Muscle layer of duodenum (tissue), 2 donors: ENCODE measurements around the gene PLEKHA7.

Source experiments
- H3K27ac ChIP-seq: one replicate; pipeline ENCODE4 v1.7.0; 2013; ENCODE audit warnings: mild to moderate bottlenecking, low read length
- H3K27me3 ChIP-seq: one replicate; pipeline ENCODE4 v1.7.0; 2013; ENCODE audit warnings: low read depth, mild to moderate bottlenecking, control low read depth, low read length
- H3K36me3 ChIP-seq, 2 donors: one replicate each; pipeline ENCODE4 v1.7.0; 2013; ENCODE audit warnings: low read length in 2 of 2, control low read depth in 1 of 2, mild to moderate bottlenecking in 1 of 2; ENCODE audit not compliant: insufficient read depth in 2 of 2, control insufficient read depth in 1 of 2
- H3K4me1 ChIP-seq, 2 donors: one replicate each; pipeline ENCODE4 v1.7.0; 2013; ENCODE audit warnings: low read length in 2 of 2, mild to moderate bottlenecking in 2 of 2, control low read depth in 1 of 2, moderate library complexity in 1 of 2; ENCODE audit not compliant: insufficient read depth in 2 of 2, control insufficient read depth in 1 of 2
- H3K4me3 ChIP-seq, 2 donors: one replicate each; pipeline ENCODE4 v1.7.0; 2013; ENCODE audit warnings: low read length in 2 of 2, low read depth in 1 of 2, mild to moderate bottlenecking in 1 of 2
- H3K9me3 ChIP-seq, 2 donors: one replicate each; pipeline ENCODE4 v1.7.0; 2013; ENCODE audit warnings: low read length in 2 of 2, control low read depth in 1 of 2, mild to moderate bottlenecking in 1 of 2; ENCODE audit not compliant: control insufficient read depth in 1 of 2
- donor health status: healthy.

The PLEKHA7 gene

DNA sequence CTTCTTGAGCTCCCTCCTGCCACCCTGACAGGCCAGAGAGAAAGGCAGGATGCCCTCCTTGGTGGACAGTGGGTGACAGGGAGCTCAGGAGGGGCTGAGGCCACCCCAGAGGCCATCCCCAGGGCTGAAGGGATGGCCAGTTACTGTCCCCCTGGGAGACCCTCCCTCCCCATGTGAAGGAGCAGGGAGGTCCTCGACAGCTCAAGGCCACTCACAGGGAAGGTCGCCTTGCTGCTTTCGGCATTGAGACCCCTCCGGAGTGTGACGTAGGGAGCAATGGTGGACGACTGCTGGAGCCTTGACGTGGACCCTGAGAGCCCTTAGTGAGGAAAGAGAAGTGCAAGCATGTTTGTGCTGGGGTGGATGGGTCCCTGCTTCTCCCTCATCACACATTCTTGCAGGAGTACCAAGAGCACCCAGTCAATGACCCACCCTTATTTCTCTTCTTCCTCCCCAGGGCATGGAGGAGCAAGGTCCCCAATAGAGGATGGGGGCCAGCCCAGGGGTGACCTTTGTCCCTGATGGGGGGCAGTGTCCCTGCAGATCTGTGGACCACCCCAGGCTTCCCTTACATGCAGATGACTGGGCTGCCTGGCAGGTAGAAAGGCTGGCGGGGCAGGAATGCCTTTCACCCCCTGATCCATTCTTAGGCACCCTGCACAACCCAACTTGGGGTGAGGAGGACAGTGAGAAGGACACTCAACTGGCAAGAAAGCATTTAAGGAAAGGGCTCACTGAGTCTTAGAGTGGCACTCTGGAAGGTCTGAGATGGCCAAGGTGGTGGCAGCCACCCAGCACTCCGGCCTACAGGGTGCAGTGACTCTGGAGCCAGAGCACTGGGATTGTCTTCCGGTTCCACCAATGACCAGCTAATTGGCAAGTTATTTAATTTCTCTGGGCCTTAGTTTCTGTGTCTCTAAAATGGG is 224.4 kb downstream of the PLEKHA7 start:
- no peaks in the 10 kb centered on the region for H3K9me3 ChIP-seq
- no peak overlapping the region for H3K27ac ChIP-seq
- H3K4me3 ChIP-seq = no peak overlapping the region
- H3K36me3 ChIP-seq = no peaks in the 10 kb centered on the region
- peaks cover 0 to 3% of the 10 kb centered on the region in 2 donors for H3K4me1 ChIP-seq
- no peaks in the 10 kb centered on the region for H3K27me3 ChIP-seq

DNA sequence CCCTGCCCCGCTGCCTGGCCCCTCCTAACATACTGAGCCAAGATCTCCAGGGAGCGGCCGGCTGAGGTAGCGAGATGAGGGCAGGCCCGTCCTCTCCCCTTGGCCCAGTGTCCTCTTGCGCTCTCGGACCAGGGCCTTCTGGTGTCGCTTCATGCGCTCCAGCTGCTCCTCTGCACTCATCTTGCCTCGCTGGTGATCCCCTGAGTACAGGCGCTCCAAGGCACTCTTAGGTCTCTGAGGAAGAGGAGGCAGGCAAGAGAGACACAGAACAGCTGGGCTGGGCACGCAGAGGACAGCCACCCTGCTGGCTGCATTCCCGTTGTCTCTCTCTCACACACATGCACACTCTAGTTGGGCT is 225.2 kb downstream of the PLEKHA7 start:
- H3K4me3 ChIP-seq = no peak overlapping the region
- H3K9me3 ChIP-seq = no peaks in the 10 kb centered on the region
- no peaks in the 10 kb centered on the region for H3K27me3 ChIP-seq
- no peaks in the 10 kb centered on the region for H3K36me3 ChIP-seq
- H3K27ac ChIP-seq = no peak overlapping the region
- H3K4me1 ChIP-seq = peaks cover 0 to 3% of the 10 kb centered on the region in 2 donors

DNA sequence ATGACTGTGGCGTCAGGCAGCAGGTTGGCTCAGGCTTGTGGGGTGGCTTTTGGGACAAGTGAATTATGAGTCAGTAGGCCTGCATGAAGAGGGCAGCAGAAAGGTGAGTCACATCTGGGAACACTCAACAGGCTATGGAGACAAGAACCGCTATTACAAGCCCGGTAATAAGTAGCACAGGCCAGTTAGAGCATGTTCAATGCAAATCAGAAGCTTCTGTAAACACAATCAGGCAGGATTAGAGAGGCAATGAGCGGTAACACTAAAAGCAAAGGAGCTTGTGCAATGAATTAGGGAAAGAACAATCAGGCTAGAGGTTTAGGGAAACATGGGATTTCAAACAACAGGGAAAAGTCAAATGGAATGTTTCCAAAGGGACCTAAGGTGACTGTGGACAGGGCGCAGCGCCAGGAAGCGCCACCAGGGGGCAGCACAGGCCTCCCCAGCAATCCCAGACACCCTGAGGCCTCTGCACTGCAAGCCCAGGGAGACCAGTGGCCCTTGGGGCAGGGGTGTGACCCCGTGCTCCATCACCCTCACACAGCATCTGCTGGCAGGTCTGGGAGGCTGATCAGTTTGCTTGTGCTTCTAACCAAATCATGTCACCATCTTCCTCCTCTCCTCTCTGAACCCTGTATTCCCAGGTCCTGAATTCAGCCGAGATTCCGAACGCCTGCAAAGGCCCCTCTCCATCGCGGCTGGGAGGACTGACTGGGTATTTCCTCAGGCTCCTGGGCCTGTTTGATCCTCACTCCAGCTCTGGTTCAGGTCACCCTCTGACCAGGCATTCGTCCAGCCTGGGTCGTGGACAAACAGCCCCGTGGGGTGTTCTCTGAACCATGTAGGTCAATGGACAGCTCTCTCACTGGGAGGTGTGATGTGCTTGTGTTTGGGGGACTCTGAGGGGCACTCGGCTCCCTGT is 225.8 kb downstream of the PLEKHA7 start:
- Histone ChIP-seq H3K36me3 (no peaks in the 10 kb centered on the region), H3K9me3 (no peaks in the 10 kb centered on the region), H3K4me3 (no peak overlapping the region), H3K27me3 (no peaks in the 10 kb centered on the region), H3K4me1 (peaks cover 0 to 3% of the 10 kb centered on the region in 2 donors), H3K27ac (no peak overlapping the region)

DNA sequence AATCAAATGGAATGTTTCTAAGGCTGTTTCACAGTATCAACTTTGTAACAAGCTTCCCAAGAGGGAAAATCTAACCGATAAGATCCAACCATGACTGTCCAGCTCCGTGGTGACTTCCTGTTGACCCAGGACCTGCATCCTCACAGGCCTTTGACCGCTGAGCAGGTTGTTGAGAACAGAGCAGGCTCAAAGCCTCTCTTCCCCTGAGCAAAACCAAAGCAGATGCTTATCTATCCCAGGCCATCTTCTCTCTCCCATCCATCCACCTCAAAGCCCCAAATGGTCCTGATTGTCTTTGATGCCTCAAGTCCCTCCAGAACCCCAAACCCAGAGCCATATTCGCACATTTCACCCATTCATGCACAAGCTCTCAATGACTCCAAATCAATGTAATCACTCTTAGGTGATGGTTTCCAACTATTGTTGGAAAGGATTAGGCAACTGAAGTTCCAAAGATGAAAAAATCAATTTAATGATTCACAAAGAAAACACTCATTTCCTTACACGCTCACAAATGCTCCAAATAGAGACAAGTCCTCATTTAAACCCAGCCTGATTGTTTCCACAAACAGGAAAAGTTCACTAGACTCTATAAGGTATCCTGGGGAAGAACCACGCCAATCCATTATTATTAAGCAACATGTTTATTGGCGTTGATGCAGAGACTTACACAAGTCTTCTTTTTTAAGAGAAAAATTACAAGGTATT is 227.0 kb downstream of the PLEKHA7 start:
- Histone ChIP-seq H3K9me3 (no peaks in the 10 kb centered on the region), H3K27ac (no peak overlapping the region), H3K36me3 (no peaks in the 10 kb centered on the region), H3K4me1 (peaks cover 0 to 3% of the 10 kb centered on the region in 2 donors), H3K27me3 (no peaks in the 10 kb centered on the region), H3K4me3 (no peak overlapping the region)

DNA sequence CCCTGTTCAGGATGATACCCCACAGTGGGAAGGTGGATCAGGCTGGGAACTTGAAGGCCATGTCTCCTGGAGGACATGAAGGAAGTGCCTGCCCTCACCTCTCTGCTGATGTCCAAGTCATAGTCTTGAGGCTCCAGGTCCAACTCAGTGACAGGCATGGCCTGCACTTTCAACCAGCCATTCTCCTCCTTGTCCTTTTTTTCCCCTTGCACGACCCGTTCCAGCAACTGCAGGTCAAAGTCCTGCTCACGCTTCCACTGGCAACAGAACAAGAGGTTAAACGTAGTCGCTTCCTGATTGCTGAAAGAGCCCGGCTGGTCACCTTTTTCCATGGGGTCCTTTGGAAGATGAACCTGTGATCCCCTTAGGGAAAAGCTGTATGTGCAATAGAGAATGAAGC is 228.1 kb downstream of the PLEKHA7 start:
- Histone ChIP-seq H3K27ac (no peak overlapping the region), H3K4me1 (peaks cover 0 to 1% of the 10 kb centered on the region in 2 donors), H3K9me3 (no peaks in the 10 kb centered on the region), H3K27me3 (no peaks in the 10 kb centered on the region), H3K36me3 (no peaks in the 10 kb centered on the region), H3K4me3 (no peak overlapping the region)

DNA sequence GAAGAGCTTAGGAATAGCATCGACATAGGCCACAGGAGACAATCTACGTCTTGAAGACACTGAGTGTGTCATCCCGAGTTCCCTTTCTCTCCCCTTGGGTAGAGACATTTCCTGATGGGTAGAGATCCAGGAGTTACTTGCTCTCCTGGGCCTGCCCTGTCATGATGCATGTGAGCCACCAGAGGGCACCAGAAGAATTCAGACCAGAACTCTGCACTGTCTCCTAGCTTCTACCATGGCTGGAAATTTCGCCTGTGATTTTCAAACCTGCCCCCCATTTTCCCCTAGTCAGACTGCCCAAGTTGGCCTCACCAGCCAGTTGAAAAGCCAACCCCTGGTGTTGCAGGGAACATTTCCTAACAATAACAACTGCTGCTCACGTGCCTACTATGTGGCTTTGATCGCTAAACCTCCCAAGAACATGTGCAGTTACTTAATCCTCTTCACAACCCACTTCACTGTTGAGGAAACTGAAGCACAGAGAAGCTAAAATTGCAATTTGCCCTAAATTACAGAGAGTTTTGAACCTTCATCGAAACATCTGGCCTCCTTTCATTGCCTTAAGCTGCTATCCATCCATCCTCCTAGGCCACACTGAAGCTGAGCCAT is 228.6 kb downstream of the PLEKHA7 start:
- H3K4me1 ChIP-seq = no peaks in the 10 kb centered on the region
- H3K4me3 ChIP-seq = no peak overlapping the region
- no peaks in the 10 kb centered on the region for H3K27me3 ChIP-seq
- H3K36me3 ChIP-seq = no peaks in the 10 kb centered on the region
- no peak overlapping the region for H3K27ac ChIP-seq
- H3K9me3 ChIP-seq = no peaks in the 10 kb centered on the region

DNA sequence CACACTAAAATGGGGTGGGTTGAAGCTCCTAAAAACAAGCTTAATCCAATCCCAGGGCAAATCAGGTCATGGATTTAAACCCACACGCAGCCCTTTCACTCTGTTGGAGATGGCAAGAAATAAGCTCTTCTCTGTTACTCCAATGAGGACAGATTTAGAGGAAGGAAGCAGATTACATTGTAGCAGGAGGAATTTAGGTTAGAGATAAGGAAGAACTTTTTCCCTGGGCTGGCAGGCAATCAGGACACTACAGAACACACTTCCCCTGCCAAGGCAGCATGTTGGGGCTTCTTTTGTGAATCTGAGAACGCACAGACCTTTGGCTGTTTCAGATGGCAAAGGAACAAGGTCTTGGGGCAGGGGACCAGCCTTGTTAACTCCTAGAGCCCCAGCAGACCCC is 229.5 kb downstream of the PLEKHA7 start:
- Histone ChIP-seq H3K9me3 (no peaks in the 10 kb centered on the region), H3K27me3 (no peaks in the 10 kb centered on the region), H3K27ac (no peak overlapping the region), H3K36me3 (no peaks in the 10 kb centered on the region), H3K4me1 (no peaks in the 10 kb centered on the region), H3K4me3 (no peak overlapping the region)

DNA sequence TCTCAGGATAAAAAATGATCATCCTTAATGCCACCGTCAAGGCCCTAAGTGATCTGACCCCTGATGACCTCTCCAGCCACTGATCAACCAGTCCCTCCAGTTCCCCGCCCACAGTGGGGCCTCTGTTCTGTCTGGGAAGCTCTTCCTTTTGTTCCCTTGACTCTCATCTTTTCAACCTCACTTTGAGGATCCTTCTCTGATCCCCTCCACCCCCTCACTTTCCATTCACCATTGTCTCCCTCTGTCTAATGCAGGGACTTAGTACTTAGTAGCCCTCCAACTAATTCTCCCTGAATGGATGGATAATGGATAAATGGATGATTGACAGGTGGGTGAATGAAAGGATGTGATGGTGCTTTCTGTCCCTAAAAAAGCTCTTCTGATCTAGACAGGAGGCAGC is 230.1 kb downstream of the PLEKHA7 start:
- Histone ChIP-seq H3K27me3 (no peaks in the 10 kb centered on the region), H3K9me3 (no peaks in the 10 kb centered on the region), H3K4me3 (no peak overlapping the region), H3K27ac (no peak overlapping the region), H3K36me3 (no peaks in the 10 kb centered on the region), H3K4me1 (no peaks in the 10 kb centered on the region)

DNA sequence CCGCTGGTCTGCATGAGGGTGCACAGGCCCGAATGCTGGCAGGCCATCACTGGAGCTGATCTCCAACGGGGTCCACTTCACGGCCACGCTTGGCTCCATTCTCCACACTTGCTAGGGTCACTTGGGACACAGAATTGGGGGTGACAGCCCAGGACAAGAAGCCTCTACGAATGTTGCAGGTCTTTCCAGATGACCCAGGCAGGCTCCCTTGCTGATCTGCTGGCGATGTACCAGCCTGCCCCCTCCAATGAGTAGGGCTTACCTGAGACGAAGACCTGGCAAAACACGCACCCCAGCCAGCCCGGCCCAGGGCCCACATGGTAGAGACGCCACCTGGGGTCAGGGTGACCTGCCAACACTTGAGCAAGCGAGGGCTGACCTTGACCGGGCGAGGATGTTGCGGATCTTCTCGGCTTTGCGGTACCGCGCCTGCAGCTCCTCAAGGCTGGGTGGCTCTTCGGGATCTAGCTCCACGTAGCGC is 230.9 kb downstream of the PLEKHA7 start:
- Histone ChIP-seq H3K27ac (no peak overlapping the region), H3K9me3 (no peaks in the 10 kb centered on the region), H3K4me1 (no peaks in the 10 kb centered on the region), H3K36me3 (no peaks in the 10 kb centered on the region), H3K4me3 (no peak overlapping the region), H3K27me3 (no peaks in the 10 kb centered on the region)

DNA sequence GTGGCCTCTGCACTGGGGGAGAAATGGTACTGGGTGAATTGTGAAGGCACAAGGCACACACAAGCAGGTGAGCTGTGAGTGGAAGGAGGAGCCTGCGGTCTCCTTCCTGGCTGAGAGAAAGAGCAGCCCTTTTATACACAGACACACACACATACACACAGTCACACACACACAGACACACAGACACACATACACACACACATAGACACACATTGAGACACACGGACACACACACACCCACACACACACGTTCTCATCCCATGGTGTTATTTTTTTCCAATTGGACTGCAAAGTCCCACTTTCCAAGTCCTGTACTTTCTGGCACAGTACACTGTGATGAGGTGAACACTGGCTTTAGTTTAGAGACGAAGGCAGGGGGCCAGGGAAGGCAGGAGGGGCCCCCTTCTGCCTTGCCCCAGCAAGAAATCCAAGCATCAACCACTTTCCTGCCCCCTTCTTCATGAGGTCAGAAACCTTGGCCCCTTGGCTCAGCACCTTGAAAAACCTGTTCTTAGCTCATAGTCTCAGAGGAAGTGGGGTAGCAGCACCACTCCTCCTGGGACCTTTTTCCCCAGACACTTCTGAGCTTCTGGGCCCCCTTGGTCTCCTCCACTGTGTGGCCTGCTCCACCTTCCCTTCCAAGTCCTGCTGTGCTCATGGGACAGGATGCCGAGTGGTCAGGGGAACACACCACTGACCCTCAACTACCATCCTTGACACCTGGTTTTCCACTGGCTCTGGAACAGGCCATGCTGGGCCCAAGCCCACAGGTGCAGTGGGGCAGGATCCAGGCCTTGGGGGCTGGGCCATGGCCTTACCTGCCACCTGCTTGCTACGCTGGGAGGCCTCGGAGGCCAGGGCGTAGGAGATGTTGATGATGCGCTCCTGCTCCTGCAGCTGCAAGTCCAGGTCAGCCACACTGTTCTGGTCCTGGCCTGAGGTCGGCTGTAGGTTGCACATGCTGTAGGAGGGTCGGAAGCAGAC is 232.0 kb downstream of the PLEKHA7 start:
- H3K36me3 ChIP-seq = no peaks in the 10 kb centered on the region
- H3K9me3 ChIP-seq = no peaks in the 10 kb centered on the region
- H3K4me1 ChIP-seq = no peaks in the 10 kb centered on the region

More for the DNA sequence above, 232.0 kb downstream of the PLEKHA7 start:
- no peaks in the 10 kb centered on the region for H3K27me3 ChIP-seq
- H3K27ac ChIP-seq = no peak overlapping the region
- H3K4me3 ChIP-seq = no peak overlapping the region
